ENCODE measurements around the gene RASL12.
A peak's percentile ranks its signal among the peaks of the same experiment; 100 is the strongest.
"Not testable (repeated sequence)": the region's sequence is repeated elsewhere in the genome, so short reads cannot be mapped to it uniquely, and the experiment has no call there.

RASL12 gene

DNA sequence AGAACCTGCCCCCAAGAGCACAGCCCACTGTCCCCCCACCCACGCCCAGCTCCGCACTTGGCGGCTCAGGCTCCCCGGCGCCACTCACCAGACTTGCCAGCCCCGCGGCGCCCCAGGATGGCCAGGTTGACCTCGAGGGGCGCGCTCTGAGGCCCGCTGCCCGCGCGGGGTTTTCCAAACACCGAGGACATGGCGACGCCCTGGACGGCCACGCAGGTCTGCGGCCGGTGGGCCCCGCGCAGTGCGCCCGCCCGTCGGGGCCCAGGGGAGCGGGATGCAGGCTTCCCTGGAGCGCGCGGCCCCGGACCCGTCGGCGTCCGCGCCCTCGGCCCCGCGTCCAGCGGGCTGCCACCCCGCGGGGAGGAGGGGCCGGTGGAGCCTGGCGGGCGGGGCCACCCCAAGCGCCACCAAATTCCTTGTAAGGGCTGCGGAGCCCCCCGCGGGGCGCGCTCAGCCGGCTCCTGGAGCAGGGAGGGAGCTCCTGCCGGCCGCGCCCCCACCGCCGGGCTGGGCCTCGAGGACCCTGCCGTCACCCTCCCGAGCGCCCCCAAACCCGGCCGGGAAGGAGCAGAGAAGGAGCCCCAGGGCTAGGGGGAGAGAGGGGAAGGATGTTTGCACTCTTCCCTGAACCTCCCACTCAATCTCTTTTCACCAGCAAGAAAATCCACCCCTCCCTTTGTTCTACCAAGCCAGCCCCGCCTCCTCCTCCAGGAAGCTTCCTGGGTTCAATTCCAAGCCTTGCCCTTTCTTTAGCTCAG lies at the start of gene RASL12:
RASL12 (minus strand) TSS at position 347 of the 758 bp plus-strand sequence; CDS start at position 191, 156 bp downstream.
- no peak for DNase-seq

GRCh38 chr15:65115542-65115941 lies 47.8 kb upstream of the RASL12 start:
- DNase-seq, result no peak

DNA sequence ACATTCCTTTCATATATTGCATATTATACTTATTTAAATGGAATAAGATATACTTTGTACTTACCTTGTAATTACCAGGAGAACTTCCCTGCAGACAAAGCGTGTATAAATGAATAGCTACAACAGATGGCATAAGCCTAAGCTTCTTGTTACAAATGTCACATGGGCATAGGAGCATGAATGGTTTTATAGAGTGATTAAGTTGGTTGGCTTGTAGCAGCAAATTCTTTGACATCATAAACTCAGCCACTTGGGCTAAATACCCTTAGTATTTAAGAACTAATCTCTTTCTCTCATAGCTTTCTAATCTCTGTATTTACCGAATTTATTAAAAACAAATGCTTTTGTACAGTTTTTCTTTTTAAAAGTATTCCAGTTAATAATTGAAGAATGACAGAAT lies 47.3 kb upstream of the RASL12 start, which contains the start of gene UBAP1L:
UBAP1L (minus strand) TSS at position 115 of the 400 bp plus-strand sequence. CDS start 8,985 bp downstream, outside the sequence.
- peak; percentile 71 for DNase-seq

- DNase-seq, result no peak
Observed at GRCh38 chr15:65110676-65111292, 43.0 kb upstream of the RASL12 start.

GRCh38 chr15:65106011-65106590 lies 38.3 kb upstream of the RASL12 start:
- DNase-seq, result no peak

GRCh38 chr15:65105038-65105437 lies 37.2 kb upstream of the RASL12 start:
- no peak for DNase-seq

DNA sequence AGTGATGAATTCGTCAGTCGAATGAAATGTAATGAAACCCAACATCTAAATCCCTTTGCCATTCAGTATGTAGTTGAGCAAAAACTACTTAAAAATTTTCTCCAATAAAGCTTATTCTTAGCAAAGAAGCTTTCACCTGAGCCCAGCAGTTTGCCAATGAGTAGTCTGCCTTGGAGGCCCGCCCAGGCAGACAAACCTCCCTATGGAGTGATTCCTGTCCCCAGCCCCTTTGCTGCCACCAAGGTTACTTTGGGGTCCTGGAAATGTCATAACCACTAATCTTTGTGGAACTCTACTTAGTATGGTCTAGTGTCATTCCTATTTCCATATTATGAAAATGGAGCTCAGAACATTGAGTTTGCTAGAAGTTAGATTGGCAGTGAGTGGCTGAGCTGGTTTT lies 35.1 kb upstream of the RASL12 start:
- no peak for DNase-seq

DNA sequence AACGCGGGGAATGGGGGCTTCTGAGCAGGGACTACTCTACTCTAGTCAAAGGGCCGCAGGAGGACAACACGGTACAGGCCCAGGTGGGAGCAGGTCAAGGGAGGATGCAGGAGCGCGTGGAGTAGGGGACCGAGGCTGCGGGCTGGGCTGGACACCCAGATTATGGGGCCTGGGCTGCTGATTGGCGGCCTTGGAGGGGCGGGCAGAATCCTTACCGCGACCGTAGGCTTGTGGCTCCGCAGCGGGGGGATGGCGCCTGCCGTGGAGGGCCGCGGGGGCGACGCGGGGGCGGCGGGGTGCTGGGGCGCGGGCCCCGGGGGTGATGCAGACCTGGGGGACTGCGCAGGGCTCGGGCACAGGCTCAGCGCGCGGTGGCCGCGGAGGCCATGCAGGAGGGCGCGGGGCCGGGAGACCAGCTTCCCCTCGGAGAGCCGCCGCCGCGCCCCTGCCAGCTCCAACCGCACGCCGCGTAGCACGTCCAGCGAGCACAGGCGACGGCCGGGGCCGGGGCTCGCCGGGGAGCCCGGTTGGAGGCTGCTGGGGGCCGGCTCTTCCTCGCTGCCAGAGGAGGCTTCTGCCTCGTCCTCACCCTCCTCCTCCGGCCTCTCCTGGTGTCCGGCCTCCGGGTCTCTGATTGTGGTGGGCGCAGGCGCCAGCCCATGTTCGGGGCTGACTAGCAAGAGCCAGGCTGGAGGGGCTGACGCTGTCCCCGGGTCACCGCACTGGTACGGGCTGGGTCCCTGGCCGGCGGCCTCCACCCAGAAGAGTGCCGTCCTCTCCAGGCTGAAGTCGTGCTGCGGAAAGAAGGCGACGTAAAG lies 34.3 kb upstream of the RASL12 start:
- DNase-seq, result no peak

DNA sequence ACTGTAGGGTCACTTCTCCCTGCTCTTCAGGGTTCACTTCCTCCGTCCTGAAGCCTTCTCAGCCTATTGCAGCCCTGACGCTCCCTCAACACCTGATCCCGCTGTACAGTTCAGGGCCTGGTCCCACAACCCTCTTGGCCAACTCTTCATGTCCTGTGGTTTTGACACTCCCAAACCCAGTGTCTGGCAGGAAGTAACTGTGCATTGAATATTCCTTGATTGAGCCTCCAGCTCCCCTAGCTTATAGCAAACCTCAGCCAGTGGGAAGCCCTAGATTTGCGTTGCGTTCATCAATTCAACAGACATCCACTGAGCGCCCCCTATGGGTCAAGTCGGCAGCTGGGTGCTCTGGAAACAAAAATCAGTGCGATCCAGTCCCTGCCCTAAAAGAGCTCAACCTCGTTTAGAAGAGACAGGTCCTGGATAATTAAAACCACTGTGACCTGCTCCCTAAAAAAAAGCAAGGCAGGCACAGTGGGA lies 33.7 kb upstream of the RASL12 start:
- DNase-seq, result peak; percentile 38

GRCh38 chr15:65100442-65100841 lies 32.7 kb upstream of the RASL12 start:
- no peak for DNase-seq

DNA sequence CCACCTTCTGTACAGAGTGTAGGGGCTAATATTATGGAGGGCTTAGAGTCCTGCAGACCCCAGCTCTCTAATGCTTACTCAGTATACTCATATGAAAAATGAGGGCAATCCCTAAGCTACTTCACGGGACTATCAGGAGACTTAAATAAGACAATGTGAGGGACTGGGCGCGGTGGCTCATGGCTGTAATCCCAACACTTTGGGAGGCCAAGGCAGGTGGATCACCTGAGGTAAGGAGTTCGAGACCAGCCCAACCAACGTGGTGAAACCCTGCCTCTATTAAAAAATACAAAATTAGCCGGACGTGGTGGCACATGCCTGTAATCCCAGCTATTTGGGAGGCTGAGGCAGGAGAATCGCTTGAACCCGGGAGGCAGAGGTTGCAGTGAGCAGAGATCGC lies 32.0 kb upstream of the RASL12 start:
- not testable (repeated sequence) for DNase-seq

DNA sequence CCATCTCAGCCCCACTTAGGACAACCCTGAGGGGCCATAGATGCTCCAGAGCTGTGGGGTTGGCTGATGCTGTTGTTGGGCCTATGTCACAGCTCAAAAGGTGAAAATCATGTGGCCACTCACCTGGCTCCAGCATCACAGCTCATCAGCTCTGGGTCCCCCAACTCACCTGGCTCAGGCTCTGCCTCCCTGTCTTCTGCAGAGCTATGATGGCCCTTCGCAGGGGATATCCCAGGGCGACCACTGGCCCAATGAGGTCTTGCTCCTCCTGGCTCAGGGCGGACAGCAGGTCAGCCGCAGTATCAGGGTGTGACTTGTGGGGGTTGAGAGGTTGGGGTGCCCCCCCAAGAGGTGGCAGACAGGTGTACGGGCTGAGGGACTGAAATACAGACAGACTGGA lies 31.5 kb upstream of the RASL12 start:
- DNase-seq, result no peak

DNA sequence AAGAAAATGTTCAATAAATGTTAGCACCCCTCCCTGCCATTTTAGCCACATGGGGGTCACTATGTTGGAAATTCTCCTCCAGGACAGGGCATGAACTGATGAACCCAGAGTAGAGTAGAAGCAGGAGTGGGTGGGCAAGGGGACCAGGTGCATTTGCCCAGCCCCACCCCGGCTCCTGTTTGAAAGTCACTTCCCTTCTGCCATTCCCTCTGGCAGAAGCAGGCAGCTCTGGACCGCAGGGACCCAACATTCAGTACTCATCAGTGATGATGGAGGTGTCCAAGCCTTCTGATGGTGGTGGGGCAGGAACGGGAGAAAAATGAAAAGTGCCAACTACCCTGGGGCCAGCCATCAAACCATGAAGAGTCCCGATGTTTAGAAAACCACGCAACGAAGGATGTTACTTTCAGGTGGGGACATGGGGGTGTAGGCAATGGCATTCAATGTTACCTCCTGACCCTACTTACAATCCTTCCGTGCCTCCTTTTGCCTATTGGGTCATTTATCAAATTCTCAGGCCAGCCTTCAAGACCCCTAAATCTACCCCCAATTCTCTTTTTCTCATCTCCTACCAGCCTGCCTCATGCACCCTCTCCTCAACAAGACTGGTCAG lies 30.0 kb upstream of the RASL12 start:
- no peak for DNase-seq

GRCh38 chr15:65096481-65097385 lies 28.9 kb upstream of the RASL12 start:
- DNase-seq, result no peak

DNA sequence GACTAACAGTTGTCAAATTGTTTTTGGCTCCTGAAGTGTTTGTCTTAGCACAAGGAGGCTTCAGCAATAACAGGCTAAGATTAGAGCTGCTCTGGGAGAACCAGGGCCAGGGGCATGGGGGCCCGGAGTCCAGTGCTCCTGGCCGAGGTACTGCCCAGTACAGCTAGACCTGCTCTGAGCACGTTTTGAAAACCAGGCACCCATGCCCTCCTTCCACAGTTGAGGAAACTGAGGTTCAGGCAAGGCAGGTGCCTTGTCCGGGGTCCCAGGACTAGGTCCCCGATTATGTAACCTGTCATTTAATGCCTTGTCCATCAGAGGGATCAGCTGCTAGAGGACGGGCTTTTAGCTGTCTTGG lies 27.9 kb upstream of the RASL12 start:
- DNase-seq, result no peak

DNA sequence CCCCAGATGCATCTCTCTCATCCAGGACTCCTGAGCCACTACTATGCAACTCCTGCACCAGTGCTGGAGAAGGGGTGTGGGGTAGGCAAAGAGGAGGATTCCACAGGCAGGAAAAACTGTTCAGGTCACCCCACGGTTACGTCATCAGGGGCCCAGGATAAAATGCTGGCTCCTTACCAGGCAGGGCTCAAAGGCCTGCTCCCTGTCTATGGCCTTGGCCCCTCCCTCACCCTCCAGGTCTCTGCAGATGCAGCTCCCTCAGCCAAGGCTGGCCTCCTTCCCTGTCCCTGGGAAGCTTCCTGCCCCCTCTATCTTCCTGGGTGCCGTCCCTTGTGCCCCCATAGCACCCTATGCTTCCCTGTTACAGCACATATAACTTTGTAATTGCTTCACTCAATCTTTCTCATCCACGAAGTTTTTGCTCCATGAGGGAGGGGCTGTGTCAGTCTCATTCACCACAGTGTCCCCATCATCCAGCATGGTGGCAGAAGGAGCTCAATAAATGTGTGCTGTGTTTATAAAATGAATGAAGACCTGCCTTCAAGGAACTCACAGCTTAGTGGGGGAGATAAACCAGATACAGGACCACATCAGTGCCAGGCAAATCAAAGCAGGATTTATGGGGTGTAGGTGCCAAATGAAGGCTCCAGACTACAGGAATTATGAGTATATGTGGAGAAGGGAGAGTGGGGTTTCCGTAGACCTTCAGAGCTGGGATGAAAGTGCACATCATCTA lies 27.4 kb upstream of the RASL12 start:
- no peak for DNase-seq

DNA sequence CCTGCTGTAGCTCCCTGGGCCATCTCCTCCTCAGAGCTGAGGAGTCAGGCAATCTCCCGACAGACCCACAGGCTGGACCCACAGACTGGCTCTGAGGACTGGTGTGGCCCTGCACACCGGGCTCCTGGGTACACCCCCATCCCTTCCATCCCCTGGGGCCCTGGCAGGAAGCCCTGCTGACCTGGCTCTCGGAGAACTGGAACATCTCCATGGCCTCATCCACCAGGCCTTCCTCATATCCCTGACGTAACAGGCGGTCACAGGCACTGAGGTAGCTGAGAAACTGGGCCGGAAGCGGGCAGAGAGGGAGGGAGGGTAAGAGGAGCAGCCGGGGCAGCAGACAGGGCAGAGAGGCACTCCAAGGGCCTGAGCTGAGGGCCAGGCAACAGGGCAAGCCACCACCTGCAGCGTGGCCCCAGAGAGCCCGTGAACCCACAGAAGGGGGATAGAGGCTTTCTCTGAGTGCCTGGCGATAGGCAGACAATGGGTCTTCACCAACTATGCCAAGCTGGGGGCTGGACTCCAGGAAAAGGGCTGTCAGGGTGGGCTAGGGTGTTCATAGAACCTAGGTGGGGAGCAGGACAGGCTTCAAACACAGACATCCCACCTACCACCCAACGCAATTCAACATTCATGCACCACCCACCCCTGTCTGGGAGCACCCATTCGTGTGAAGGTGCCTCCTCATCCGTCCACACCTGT lies 26.7 kb upstream of the RASL12 start:
- DNase-seq, result no peak

- DNase-seq, result not testable (repeated sequence)
Observed at GRCh38 chr15:65093793-65094170, 26.0 kb upstream of the RASL12 start.

GRCh38 chr15:65092911-65093792 lies 25.4 kb upstream of the RASL12 start:
- no peak for DNase-seq

Data from NCI-H1694 treated with DMSO at 0.1 percent for 48 hours (cell line).